PFSK-1 (cell line): Measurements from ENCODE around the gene MYBPC1.

ENCODE experiments used
- FOXP2 ChIP-seq: optimal IDR thresholded peaks from 2 replicates; pipeline ENCODE3; 2011; ENCODE audit warnings: borderline replicate concordance, control low read depth, inconsistent platforms; ENCODE audit not compliant: insufficient read depth; ENCODE audit errors: extremely low read length, extremely low read depth
- POLR2AphosphoS5 ChIP-seq: IDR thresholded peaks from 2 replicates; pipeline ENCODE4 v1.6.1; 2012; ENCODE audit warnings: low read depth, mild to moderate bottlenecking, control low read depth, low read length, moderate library complexity
- REST ChIP-seq, 2 experiments: IDR thresholded peaks; 2 replicates each; pipeline versions ENCODE4 v1.6.1 to v1.8.0; 2011 to 2012; ENCODE audit warnings: low read depth in 2 of 2, low read length in 2 of 2, control low read depth in 1 of 2, inconsistent platforms in 1 of 2, mild to moderate bottlenecking in 1 of 2, moderate library complexity in 1 of 2; ENCODE audit not compliant: insufficient read depth in 1 of 2
- SIN3A ChIP-seq: IDR thresholded peaks from 2 replicates; pipeline ENCODE4 v1.6.1; 2012; ENCODE audit warnings: mild to moderate bottlenecking, low read length, moderate library complexity, borderline replicate concordance; ENCODE audit not compliant: insufficient read depth
- TAF1 ChIP-seq: IDR thresholded peaks from 2 replicates; pipeline ENCODE4 v1.6.1; 2012; ENCODE audit warnings: low read length, control low read depth, borderline replicate concordance; ENCODE audit not compliant: insufficient read depth

The MYBPC1 gene

GRCh38 chr12:101713059-101713682, 118.4 kb downstream of the MYBPC1 start:
- TF ChIP-seq FOXP2: no peak
- 0 out of 4 replicates have a peak, but pooled peaks of 1 of the 2 experiments have one; percentile 19 for TF ChIP-seq REST (IDR thresholded peaks at IDR 0.05; ENCODE audit: insufficient read depth in 1 of 2, low read depth in 2 of 2, low read length in 2 of 2)

- TF ChIP-seq SIN3A: no peak
- TF ChIP-seq REST (IDR thresholded peaks at IDR 0.05; ENCODE audit: insufficient read depth in 1 of 2, low read depth in 2 of 2, low read length in 2 of 2): no peak
- no peak for TF ChIP-seq FOXP2
- no peak for TF ChIP-seq TAF1
- no peak for TF ChIP-seq POLR2AphosphoS5
Observed at GRCh38 chr12:101713930-101714329, 119.2 kb downstream of the MYBPC1 start.

GRCh38 chr12:101714877-101715444, 120.2 kb downstream of the MYBPC1 start:
- TF ChIP-seq REST (IDR thresholded peaks at IDR 0.05; ENCODE audit: insufficient read depth in 1 of 2, low read depth in 2 of 2, low read length in 2 of 2) (no peak), TAF1 (no peak), POLR2AphosphoS5 (no peak), FOXP2 (no peak), SIN3A (no peak)

- TF ChIP-seq FOXP2: no peak
- no peak for TF ChIP-seq TAF1
- no peak for TF ChIP-seq REST (IDR thresholded peaks at IDR 0.05; ENCODE audit: insufficient read depth in 1 of 2, low read depth in 2 of 2, low read length in 2 of 2)
- TF ChIP-seq SIN3A: no peak
- no peak for TF ChIP-seq POLR2AphosphoS5
Observed at GRCh38 chr12:101719566-101719965, 124.8 kb downstream of the MYBPC1 start.

GRCh38 chr12:101720118-101720517, 125.3 kb downstream of the MYBPC1 start:
- no peak for TF ChIP-seq POLR2AphosphoS5
- TF ChIP-seq SIN3A: no peak
- no peak for TF ChIP-seq FOXP2
- TF ChIP-seq REST (IDR thresholded peaks at IDR 0.05; ENCODE audit: insufficient read depth in 1 of 2, low read depth in 2 of 2, low read length in 2 of 2): no peak
- no peak for TF ChIP-seq TAF1
